Measurements from ENCODE around the gene WWP2.
"Not testable (repeated sequence)": the region's sequence is repeated elsewhere in the genome, so short reads cannot be mapped to it uniquely, and the experiment has no call there.

Gene WWP2

DNA sequence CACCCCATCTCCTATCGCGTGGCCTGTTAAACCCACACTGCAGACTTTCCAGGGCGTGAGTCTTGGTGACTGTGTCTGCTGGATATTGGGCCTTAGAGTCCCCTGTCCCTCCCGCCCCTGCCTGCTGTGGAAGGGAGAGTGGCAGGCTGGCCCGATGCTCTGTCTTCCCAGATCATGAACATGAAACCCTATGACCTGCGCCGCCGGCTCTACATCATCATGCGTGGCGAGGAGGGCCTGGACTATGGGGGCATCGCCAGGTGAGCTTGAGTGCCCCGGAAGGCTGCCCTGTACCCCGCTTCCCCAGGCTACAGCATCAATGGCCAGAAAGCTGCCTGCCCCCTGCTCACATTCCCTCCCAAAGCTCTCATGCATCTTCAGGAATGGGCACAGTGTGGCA lies 169.5 kb downstream of the WWP2 start:
- DNase-seq = no peak

GRCh38 chr16:69932228-69932627 lies 170.1 kb downstream of the WWP2 start:
- DNase-seq = no peak

DNA sequence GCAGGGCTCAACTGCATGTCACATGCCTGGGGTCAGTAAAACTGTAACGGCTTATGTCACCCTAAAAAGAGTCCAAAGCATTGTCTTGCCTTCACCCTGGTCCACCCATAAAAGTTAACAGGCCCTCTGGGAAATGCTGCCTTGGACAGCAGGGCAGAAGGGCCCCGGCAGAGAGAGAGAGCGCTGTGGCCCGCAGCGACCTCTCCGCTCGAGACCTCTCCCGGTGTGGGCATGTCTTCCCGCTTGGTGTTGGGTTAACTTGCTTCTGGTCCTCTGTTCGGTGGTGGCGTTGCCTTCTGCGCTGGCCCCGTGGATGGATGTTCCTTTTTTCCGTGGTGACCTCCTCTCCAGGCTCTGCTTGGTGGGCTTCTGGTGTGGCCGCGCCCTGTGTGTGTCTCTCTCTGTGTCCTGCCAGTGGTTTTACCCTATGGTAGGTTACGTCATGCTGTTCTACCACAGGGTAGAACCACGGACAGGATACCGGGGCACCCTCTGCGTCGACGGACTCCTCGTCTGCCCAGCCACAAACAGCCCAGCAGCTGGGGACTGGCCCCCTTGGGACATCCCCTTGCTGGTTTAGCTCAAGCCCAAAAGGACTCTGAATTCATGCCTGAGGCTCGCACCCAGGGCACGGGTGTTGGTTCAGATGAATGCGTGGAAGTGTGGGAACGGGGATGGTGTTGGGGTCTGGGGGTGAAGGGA lies 170.7 kb downstream of the WWP2 start:
- DNase-seq = no peak

- DNase-seq = no peak
Measured at GRCh38 chr16:69934044-69934443, 171.9 kb downstream of the WWP2 start.

DNA sequence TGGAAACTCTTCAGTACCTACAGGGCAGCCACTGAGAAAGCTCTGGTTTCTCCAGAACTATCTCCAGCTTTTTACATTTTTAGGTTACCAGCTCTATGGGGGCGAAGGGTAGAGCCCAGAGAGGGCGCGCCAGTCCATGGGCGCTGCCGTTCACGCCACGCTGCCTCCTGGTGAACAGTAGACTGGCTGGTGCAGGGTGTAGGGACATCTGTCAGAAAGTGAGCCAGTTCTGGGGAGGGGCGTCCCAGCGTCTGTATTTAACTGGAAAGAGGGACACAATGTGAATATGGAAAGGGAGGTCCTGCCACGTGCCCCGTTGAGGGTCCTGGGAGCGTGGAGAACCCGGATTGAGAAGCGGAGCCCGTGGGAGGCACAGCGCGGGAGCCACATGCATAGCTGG lies 172.6 kb downstream of the WWP2 start:
- DNase-seq = no peak

DNA sequence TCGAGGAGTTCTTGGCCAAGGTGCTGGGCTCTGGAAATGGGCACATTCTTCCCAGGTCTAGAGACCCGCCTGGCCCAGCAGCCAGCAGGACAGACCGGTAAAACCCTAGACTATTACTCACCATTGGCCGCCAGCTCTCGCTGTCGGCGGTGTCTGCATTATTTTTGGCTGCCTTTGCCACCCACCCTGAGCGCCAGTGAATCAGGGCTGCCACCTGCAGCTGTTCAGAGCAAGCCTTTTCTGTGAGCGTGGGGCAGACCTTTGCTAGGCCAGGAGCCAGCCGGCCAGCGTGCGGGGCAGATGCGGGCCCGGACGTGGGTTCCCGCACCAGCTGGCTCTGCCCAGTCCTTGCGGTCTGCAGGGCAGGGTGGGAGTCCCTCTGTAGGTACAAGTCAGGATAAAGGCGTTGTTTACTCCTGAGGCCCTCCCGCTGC lies 173.2 kb downstream of the WWP2 start:
- DNase-seq = no peak

DNA sequence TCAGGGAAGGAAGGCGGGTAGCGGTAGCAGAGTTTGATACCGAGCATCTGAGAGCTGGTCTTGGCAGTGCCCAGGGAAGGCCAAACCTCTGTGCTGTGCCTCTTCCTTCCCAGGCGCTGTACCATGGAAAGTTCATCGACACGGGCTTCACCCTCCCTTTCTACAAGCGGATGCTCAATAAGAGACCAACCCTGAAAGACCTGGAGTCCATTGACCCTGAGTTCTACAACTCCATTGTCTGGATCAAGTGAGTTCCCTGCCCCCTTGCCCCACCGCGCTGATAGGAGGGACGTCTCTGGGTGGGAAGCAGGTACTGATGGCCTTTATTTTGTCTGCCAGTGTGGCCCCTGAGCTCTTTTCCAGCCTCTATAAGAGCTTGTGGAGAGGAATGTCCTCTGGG lies 173.6 kb downstream of the WWP2 start:
- no peak for DNase-seq

GRCh38 chr16:69936252-69936651 lies 174.1 kb downstream of the WWP2 start:
- no peak for DNase-seq

DNA sequence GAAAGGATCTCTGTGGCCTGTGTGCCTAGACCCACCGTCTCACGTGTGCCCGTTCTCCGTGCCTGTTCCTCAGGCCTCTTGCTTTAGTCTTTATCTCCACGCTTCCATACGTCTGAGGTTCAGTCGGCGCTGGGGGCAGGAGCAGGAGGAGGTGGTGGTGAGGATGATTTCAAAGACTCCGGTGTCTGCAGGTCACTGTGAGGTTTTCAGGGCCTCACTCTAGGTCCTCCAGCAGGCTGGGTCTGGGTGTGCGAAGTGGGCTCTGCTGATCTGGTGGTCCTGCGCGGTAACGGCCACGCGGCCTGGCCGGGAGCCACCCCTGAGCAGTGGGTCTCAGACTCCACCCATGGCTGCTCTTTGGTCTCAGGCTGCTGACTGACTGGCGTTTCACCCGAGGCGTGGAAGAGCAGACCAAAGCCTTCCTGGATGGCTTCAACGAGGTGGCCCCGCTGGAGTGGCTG lies 174.6 kb downstream of the WWP2 start:
- DNase-seq = no peak

DNA sequence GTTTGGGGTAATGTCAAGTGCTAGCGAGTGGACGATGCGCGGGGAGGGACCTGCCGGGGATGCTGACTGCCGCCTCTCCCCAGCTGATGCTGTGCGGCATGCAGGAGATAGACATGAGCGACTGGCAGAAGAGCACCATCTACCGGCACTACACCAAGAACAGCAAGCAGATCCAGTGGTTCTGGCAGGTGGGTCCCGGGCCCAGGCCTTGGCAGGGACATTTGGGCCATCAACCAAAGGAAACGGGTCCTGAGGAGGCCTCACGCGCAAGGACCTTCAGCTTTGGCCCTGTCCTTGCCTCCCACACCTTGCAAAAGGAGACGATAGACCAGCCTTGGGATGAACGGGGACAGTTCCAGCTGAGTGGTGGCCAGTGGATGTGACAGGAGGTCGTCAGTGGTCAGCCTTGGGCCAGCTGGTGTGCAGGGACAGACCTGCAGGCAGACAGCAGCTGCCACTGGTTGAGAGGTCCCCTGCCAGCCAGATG lies 175.4 kb downstream of the WWP2 start:
- no peak for DNase-seq

GRCh38 chr16:69938981-69939820 lies 177.1 kb downstream of the WWP2 start:
- no peak for DNase-seq

DNA sequence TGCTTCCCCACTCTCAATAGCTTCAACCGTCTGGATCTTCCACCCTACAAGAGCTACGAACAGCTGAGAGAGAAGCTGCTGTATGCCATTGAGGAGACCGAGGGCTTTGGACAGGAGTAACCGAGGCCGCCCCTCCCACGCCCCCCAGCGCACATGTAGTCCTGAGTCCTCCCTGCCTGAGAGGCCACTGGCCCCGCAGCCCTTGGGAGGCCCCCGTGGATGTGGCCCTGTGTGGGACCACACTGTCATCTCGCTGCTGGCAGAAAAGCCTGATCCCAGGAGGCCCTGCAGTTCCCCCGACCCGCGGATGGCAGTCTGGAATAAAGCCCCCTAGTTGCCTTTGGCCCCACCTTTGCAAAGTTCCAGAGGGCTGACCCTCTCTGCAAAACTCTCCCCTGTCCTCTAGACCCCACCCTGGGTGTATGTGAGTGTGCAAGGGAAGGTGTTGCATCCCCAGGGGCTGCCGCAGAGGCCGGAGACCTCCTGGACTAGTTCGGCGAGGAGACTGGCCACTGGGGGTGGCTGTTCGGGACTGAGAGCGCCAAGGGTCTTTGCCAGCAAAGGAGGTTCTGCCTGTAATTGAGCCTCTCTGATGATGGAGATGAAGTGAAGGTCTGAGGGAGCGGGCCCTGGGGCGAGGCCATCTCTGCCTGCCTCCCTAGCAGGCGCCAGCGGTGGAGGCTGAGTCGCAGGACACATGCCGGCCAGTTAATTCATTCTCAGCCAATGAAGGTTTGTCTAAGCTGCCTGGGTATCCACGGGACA lies 177.9 kb downstream of the WWP2 start:
- no peak for DNase-seq

DNA sequence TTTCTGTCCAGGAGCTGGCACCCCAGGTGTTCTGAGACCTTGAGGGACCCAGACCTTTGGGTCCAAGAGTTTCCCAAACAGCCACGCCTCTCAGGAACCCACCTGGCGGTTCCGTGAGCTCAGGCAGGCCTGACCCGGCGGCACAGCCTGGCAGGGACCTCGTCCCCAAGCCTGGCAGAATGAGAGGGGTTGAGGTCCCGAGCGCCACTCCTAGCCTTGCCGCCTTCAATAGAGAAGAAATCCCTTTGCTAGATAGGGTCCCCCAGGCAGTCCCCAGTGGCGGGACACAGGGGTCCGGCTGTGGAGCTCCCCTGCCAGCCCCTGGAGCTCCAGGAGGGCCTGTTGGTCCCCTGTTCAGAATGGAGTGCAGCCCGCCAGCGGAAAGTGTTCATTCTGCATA lies 178.5 kb downstream of the WWP2 start:
- no peak for DNase-seq

DNA sequence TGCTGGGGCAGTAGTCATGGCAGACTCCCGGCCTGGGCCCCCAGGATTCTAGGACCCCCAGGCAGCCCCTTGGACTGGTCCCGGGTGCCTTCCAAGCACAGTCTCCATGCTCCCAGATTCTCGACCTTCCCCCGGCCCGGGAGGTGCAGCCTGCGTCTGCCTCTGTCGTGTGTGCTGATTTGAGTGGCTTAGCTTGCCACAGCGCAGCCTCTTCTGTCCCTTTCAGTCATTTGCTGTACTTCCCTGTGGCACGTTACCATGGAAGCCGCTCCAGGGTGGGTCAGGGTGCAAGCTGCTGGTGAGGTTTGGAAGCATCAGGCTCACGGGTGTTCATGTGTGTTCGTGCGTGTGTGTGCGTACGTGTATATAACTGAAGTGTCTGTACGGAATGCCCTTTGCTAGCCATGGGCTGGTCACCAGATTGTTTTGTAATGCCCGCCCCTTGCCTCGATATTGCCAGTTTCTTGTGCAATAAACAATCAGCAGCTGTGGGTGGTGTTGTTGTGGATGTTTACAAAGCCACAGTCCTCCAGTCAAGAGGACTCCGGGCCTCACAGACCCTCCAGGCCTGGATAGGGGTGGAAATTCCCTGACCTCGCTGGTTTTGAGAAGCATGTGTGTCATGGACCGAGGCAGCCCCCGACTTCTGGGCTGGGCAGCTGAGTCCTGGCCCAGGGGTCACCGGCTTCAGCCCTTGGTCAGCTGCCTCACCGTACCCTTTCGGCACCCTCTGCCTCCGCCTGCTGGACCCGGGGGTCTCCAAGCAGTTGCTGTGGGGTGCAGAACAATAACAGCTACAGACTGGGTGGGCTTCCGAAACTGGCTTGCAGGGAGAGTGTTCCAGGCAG lies 179.3 kb downstream of the WWP2 start:
- no peak for DNase-seq

GRCh38 chr16:69942099-69942491 lies 180.0 kb downstream of the WWP2 start:
- no peak for DNase-seq

DNA sequence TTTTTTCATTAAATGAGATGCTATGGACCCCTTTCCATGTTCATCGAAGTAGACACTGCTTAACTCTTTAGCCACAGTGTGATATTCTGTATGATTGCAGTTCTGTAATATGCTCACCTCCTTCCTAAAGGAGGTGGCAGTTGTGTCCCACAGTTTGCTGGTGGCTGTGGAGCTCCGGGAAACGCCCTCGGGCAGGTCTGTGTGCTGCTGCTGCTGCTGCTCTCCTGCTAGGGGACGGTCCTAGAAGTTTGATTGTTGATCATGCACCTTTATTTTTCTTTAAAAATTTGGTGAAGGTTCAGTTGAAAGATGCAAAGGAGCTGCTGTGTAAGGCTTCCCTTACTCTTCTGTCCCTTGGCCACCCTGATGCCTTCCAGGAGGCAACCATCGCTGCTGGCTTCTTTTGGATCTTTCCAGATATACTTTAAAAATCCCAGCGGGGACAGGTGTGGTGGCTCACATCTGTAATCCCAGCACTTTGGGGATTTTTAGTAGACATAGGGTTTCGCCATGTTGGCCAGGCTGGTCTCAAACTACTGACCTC lies 180.6 kb downstream of the WWP2 start:
- DNase-seq = no peak

DNA sequence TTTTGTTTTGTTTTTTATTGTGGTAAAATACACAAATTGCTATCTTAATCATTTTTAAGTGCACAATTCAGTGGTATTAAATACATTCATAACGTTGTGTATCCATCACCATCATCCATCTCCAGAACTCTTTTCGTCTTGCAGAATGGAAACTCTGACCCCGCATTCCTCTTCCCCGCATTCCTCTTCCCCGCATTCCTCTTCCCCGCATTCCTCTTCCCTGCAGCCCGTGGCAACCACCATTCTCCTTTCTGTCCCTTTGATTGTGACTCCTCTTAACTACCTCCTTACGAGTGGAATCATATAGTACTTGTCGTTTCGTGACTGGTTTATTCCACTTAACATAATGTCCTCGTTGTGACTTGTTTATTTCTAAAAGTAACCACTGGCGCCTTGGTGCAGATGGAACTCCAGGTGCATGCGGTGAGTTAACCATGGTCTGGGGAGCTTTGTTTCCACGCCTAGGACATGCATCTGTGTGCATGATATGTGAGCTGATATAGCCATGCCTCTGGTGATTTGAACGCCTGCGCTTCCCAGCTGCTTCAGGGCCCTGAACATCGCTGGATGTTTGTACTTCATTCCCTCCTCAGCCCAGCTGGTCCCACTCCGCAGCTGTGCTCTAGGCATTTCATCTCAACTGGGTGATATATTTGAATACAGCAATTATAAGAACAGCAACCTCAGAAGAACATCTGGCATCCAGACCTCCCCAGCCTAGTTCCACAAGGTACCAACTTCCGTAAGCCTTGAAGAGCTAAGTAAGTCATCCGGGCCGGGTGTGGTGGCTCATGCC lies 181.3 kb downstream of the WWP2 start:
- DNase-seq = not testable (repeated sequence)

DNA sequence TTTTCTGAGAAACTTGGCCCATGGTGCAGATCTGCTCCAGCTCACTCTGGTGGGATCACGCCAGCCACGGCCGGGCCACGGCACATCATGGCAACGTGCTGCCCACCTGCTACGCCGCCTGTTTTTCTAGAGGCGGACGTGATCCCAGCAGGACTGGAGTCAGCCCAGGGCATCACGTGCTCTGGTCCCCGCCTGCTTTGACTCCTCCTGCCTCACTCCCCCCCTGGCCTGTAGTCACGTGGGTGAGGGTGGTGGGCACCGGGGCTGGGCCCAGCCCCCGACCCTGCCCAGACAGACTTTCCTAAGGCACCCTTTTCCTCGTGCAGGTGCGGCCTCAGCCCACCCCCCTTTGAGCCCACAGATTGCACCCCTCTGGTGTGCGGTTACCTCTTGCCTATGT lies 188.3 kb downstream of the WWP2 start:
- DNase-seq = not testable (repeated sequence)

GRCh38 chr16:69951017-69951671 lies 189.0 kb downstream of the WWP2 start, which contains the start of gene CLEC18A:
Gene CLEC18A (plus strand): TSS chr16:69951334. CDS start chr16:69951367, 33 bp downstream.
- DNase-seq = not testable (repeated sequence)

- not testable (repeated sequence) for DNase-seq
Measured at GRCh38 chr16:69951672-69952031, 189.5 kb downstream of the WWP2 start.
